WI38 (cell line): ENCODE results near the gene PHOSPHO1.

Experiments used
- H3K4me3 ChIP-seq: 2 replicates; pipeline ENCODE4 v1.5.1; 2011; ENCODE audit warnings: low read depth, mild to moderate bottlenecking, control low read depth, low read length
- CTCF ChIP-seq: IDR thresholded peaks from 2 replicates; pipeline ENCODE4 v1.5.1; 2012; ENCODE audit warnings: low read depth, mild to moderate bottlenecking, control low read depth, low read length

The PHOSPHO1 gene

GRCh38 chr17:49229076-49229804 is 1.3 kb downstream of the PHOSPHO1 start:
- no peak overlapping the region for H3K4me3 ChIP-seq

GRCh38 chr17:49227436-49228261 is 2.9 kb downstream of the PHOSPHO1 start:
- peak; percentile 62 for TF ChIP-seq CTCF
- H3K4me3 ChIP-seq = no peak overlapping the region

More at GRCh38 chr17:49229076-49229804, 1.3 kb downstream of the PHOSPHO1 start:
- TF ChIP-seq CTCF = no peak

GRCh38 chr17:49226771-49227435 is 3.7 kb downstream of the PHOSPHO1 start:
- H3K4me3 ChIP-seq = no peak overlapping the region
- no peak for TF ChIP-seq CTCF

- no peak for TF ChIP-seq CTCF
- no peak overlapping the region for H3K4me3 ChIP-seq
These were observed 4.9 kb downstream of the PHOSPHO1 start for GRCh38 chr17:49225554-49226236.

- no peak for TF ChIP-seq CTCF
- no peak overlapping the region for H3K4me3 ChIP-seq
These were observed 5.6 kb downstream of the PHOSPHO1 start for GRCh38 chr17:49224997-49225337.

GRCh38 chr17:49224198-49224996 is 6.2 kb downstream of the PHOSPHO1 start:
- no peak overlapping the region for H3K4me3 ChIP-seq

More at GRCh38 chr17:49224198-49224996, 6.2 kb downstream of the PHOSPHO1 start:
- TF ChIP-seq CTCF = no peak
